ENCODE data around the gene ABCA4.

GRCh38 chr1:94104127-94104684 lies 16.7 kb downstream of the ABCA4 start:
- TF ChIP-seq POLR2AphosphoS5 (IDR thresholded peaks at IDR 0.05; ENCODE audit: borderline replicate concordance, low read depth, low read length) (no peak), EZH2 (IDR thresholded peaks at IDR 0.05) (no peak), FOXP2 (optimal IDR thresholded peaks at IDR 0.05; ENCODE audit: control extremely low read depth, extremely low read length, insufficient read depth) (no peak)

Measured in SK-N-MC (cell line).